Measurements from ENCODE around the gene SERHL2.
"Not testable (repeated sequence)": the region's sequence is repeated elsewhere in the genome, so short reads cannot be mapped to it uniquely, and the experiment has no call there.

Gene SERHL2

GRCh38 chr22:42536166-42536565 is 17.6 kb upstream of the SERHL2 start:
- no peak for DNase-seq

- not testable (repeated sequence) for DNase-seq
Observed at GRCh38 chr22:42536634-42537033, 17.1 kb upstream of the SERHL2 start.

DNA sequence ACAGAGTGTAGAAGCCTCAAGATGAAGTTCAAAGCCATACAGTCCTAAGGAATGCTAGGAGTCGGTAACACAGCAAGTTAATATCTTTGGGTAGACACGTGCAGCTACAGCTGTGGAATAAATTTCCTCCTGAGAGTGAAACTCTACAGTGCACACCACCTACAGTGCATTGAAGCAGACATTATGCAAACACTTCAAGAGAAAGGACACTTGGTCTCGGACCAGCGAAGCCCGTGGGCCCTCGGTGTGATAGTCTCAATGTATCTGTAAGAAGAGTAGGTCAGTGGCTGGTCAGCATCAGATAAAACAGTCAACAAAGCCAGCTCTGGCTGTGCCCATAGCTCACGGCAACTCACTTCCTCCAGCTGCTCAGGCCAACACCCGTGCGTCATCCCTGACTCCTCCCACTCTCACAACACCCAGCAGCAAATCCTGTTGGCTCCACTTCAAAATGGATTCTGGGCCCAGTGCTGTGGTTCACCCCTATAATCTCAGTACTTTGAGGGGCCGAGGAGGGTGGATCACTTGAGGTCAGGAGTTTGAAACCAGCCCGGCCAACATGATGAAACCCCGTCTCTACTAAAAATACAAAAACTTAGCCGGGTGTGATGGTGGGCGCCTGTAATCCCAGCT is 16.4 kb upstream of the SERHL2 start:
- DNase-seq: not testable (repeated sequence)

- not testable (repeated sequence) for DNase-seq
Observed at GRCh38 chr22:42539236-42539771, 14.5 kb upstream of the SERHL2 start.

DNA sequence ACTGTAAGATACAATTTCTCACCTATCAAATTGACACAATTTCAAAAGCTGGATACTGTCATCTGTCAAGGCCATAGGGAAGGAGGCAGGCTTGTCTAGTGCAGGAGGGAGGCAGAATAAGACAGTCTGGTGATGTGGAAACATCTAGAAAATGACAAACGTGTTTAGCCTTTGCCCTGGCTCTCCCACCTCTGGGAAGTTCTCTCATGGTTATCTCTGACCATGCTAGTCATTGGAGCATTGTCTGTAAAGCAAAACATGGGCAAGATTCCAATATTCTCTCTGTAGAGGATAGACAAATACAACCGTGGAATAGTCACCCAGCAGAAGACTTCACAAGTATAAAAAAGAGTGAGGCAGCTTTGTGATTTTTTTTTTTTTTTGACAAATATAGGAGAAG is 9.1 kb upstream of the SERHL2 start:
- no peak for DNase-seq

GRCh38 chr22:42547562-42547961 is 6.2 kb upstream of the SERHL2 start:
- no peak for DNase-seq

DNA sequence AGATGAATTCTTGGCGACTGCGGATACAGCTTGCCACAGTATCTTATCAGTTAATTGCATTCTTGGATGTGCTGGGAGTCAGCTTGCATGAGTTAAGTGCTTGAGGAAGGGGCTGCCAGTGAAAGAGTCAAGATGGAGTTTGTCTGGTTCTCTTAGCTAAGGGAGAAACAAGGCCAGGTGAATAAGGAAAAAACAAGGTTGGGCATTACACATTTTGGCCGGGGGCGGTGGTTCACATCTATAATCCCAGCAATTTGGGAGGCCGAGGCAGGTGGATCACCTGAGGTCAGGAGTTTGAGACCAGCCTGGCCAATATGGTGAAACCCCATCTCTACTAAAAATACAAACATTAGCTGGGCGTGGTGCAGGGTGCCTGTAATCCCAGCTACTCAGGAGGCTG is 5.6 kb upstream of the SERHL2 start:
- not testable (repeated sequence) for DNase-seq

GRCh38 chr22:42548597-42549330 is 5.0 kb upstream of the SERHL2 start:
- no peak for DNase-seq

DNA sequence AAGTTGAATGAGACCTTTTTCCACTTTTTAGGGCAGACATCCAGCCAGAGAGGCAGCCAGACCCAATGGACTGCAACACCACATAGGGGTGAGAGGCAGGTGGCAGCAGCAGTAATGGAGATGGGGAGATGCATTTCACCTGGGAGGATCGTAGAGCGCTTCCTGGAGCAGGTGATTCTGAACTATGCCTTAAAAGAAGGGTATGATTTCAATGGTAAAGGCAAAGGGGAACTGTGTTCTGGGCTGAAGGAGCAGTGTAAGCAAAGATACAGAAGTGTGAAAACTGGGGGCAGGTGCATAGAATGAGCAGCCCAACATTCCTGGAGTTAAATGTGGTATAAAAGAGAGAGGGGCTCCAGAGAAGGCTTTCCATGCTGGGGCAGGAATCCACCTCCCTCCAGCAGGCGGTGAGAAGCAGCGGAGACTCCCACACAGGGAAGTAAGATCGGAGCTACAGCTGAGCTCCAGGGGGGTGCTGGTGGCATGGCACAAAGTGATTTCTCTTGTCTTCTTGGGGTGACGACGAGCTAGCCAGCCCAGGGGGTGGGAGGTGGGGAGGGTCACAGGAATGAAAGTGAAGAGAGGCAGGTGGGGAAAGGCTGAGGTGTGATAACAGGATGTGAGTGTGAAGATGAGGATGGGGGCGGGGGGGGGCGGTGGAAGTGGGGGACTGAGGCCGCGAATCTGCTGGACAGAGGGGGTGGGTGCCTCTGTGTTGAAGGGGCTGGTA is 4.3 kb upstream of the SERHL2 start:
- DNase-seq: no peak

- DNase-seq: not testable (repeated sequence)
Observed at GRCh38 chr22:42552294-42552647, 1.5 kb upstream of the SERHL2 start.

- DNase-seq: no peak
Observed at GRCh38 chr22:42560381-42560780, 6.6 kb downstream of the SERHL2 start.

DNA sequence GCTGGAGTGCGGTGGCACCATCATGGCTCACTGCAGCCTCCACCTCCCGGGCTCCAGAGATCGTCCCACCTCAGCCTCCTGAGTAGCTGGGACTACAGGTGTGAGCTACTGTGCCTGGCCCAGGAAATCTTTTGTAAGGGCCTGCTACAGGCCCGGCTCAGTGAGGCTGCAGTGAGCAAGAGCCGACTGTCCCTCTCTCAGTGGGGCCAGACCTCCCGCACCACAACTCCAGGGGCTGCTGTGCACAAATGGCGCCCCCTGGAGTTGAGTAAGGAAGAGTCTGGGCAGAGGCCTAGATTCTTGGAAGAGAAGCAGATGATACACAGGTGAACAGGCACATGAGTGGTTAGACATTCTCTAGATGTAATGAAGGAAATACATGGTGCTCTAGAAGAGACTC is 7.0 kb downstream of the SERHL2 start:
- no peak for DNase-seq

DNA sequence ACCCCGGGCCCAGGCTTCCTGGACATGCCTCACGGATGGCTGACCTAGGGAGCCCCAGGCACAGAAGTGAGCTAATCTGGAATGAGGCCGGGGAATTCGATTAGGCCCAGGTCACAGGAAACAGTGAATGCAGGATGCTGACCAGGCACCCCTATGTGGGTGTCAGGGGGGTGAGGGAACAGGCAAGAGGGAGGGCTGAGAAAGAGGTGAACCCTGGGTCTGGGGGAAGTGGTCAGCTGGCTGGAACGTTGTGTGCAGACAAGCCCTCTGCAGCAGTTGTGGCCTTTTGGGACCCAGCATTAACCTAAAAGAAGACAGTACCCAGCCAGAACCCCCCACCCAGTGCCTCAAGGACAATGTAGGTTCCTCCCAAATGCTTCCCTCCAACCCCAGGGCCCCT is 8.1 kb downstream of the SERHL2 start:
- DNase-seq: no peak

DNA sequence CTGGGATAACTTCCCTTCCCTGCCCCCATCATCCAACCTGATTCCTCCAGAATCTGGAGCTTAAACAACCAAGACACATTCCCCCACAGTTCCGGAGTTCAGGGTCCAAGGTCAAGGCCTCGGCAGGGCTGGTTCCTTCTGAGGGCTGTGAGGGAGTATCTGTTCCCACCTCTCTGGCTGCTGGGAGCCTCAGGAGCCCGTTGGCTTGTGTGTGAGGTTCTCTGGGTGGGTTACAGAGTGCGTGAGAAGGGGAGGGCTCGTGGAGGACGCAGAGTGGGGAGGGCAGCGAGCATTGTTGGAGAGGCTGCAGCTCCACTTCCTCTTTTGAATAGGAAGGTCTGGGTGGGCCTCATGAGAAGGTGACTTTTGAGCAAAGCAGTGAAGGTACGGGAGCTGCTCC is 8.5 kb downstream of the SERHL2 start:
- no peak for DNase-seq

DNA sequence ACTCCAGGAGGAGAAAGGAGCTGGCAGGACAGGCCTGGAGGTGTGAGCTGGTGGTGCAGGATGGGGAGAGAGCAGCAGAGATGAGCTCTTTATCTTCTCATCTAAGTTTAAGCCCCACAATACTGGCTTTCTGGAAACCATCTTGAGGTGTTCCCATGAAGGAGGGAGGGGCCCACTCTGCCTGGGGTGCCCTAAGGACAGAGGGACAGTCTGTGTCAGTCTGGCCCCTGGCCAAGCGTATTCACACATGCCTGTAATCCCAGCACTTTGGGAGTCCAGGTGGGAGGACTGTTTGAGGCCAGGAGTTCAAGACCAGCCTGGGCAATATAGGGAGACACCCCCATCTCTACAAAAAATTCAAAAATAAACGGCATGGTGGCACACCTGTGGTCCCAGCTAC is 8.9 kb downstream of the SERHL2 start:
- DNase-seq: no peak

- not testable (repeated sequence) for DNase-seq
Observed at GRCh38 chr22:42563943-42564342, 10.2 kb downstream of the SERHL2 start.

DNA sequence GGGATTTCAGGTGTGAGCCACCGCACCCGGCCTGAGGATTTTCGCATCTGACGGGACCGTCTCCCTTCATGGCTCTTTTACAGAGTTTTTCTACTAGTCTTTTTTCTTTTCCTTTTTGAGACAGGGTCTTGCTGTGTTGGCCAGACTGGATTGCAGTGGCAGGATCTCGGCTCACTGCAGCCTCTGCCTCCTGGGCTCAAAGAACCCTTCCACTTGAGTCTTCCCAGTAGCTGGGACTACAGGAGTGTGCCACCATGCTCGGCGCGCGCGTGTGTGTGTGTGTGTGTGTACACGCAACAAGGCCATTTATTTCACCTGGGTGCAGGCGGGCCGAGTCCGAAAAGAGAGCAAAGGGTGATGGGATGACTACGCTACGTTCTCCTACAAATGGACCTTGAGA is 10.9 kb downstream of the SERHL2 start:
- no peak for DNase-seq

DNA sequence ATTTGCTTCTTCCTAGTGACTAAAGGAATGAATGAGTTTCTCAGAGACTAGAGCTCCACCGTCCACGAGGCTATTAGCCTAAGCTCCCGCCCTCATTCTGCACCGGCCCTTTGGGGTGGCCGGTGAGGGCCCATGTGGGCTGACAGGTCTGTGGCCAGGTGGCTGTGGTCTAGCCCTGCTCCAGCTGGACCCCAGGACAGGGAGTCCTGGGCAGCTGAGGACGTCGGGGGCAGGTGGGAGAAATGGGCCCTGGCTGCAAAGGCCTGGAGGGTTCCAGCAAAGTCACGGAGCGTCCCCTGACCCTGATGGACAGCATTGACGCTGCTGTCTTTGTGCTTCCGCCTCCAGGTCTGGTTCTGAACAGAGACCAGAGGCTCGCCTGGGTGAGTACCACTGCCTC is 12.2 kb downstream of the SERHL2 start:
- DNase-seq: no peak

DNA sequence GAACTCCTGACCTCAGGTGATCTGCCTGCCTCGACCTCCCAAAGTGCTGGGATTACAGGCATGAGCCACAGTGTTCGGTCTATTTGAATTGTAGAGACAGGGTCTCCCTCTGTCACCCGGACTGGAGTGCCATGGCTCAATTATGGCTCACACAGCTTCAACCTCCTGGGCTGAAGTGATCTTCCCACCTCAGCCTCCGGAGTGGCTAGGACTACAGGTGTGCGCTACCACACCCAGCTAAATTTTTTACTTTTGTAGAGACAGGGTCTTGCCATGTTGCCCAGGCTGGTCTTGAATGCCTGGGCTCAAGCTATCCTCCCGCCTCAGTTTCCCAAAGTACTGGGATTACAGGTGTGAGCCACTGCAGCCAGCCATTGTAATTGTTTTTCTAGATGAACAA is 14.2 kb downstream of the SERHL2 start:
- not testable (repeated sequence) for DNase-seq

- not testable (repeated sequence) for DNase-seq
Observed at GRCh38 chr22:42570580-42570979, 16.8 kb downstream of the SERHL2 start.

- not testable (repeated sequence) for DNase-seq
Observed at GRCh38 chr22:42571068-42571467, 17.3 kb downstream of the SERHL2 start.

GRCh38 chr22:42574046-42574445 is 20.3 kb downstream of the SERHL2 start:
- DNase-seq: not testable (repeated sequence)

DNA sequence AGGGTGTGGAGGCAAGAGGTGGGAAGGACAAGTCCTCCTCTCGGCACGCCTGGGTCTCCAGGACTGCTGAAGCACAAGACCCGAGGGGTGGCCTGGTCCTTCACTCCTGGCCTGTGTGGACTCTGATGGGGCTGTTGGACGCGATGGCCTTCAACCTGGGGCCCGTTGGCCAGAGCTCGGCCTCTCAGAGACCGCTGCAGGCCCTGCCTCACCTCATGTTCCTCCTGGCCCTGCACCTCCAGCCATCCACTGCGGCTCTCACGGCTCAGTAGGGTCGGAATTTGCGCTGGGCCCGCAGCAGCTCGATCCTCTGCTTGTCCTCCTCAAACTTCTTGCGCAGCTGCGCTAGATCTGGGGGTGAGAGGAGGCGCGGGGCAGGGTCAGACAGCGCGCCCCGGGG is 20.7 kb downstream of the SERHL2 start:
- DNase-seq: not testable (repeated sequence)
